RWPE1 (cell line): ENCODE results near the gene LARGE1.

ENCODE experiments used
- CTCF ChIA-PET: fragments of 350-600 bp; sonication (Branson Sonifier 250); formaldehyde crosslinking; extraction: SDS; loops from one replicate; lab custom pipeline; 2021; lab: Yijun Ruan, JAX
- POLR2A ChIA-PET: fragments of 400-600 bp; formaldehyde crosslinking; extraction: SDS; loops from one replicate; lab custom pipeline; 2020; ENCODE audit warnings: antibody characterized with exemption; ENCODE audit not compliant: low non-redundant PET; lab: Yijun Ruan, JAX
- DNase-seq: peaks from one replicate; pipeline ENCODE4 v3.0.0; 2012; ENCODE audit warnings: low spot score
- H3K27ac ChIP-seq: fragments of 450-650 bp; 2 replicates; pipeline ENCODE4 v1.5.1; 2017
- TF ChIP-seq, protein P1 (sequence below): fragments of 450-650 bp; conservative IDR thresholded peaks from 2 replicates; pipeline ENCODE4 v1.5.1; 2017; ENCODE audit warnings: low read depth, mild to moderate bottlenecking

LARGE1 gene

GRCh38 chr22:33635766-33636165 lies 284.5 kb downstream of the LARGE1 start:
- POLR2A ChIA-PET, result no interaction called here
- CTCF ChIA-PET, result no interaction called here
- no peak overlapping the region for H3K27ac ChIP-seq
- TF ChIP-seq, protein P1, sequence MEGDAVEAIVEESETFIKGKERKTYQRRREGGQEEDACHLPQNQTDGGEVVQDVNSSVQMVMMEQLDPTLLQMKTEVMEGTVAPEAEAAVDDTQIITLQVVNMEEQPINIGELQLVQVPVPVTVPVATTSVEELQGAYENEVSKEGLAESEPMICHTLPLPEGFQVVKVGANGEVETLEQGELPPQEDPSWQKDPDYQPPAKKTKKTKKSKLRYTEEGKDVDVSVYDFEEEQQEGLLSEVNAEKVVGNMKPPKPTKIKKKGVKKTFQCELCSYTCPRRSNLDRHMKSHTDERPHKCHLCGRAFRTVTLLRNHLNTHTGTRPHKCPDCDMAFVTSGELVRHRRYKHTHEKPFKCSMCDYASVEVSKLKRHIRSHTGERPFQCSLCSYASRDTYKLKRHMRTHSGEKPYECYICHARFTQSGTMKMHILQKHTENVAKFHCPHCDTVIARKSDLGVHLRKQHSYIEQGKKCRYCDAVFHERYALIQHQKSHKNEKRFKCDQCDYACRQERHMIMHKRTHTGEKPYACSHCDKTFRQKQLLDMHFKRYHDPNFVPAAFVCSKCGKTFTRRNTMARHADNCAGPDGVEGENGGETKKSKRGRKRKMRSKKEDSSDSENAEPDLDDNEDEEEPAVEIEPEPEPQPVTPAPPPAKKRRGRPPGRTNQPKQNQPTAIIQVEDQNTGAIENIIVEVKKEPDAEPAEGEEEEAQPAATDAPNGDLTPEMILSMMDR, result no peak
- no peak for DNase-seq

DNA sequence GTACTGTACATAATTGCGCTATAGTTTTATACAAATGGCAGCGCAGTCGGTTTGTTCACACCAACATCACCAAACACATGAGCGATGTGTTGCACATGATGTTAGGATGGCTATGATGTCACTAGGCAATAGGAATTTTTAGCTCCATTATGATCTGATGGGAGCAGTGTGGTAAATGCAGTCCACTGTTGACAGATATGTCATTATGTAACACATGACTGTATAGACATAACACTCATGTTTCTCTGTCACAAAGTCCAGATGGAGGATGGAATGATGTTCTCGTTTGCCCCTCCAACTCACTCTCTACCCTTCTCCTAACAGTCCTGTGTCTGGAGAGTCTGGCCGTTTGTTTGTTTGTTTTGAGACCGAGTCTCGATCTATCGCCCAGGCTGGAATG lies 288.5 kb downstream of the LARGE1 start:
- no peak for DNase-seq
- ChIA-PET POLR2A (no interaction called here), CTCF (no interaction called here)
- TF ChIP-seq, protein P1, result no peak
- H3K27ac ChIP-seq, result no peak overlapping the region

DNA sequence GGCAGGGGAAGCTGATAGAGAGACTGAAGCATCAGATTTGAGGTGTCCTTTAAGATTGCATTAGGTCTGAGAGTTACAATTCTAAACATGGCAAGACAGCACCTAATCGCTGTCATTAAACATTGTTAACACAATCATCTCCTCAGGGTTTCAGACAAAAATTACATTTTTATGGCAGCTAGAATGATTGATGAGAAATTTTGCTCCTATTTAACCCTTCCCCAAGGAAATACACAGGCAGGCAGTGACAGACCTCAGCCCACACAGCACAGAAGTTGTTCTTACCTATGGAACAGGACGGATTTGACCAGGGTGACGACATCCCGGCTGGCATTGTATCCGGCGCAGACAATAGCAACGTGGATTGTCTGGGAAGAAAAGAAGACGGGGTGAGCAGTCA lies 294.3 kb downstream of the LARGE1 start:
- ChIA-PET CTCF (no interaction called here), POLR2A (no interaction called here)
- no peak for DNase-seq
- no peak overlapping the region for H3K27ac ChIP-seq
- TF ChIP-seq, protein P1, result no peak

DNA sequence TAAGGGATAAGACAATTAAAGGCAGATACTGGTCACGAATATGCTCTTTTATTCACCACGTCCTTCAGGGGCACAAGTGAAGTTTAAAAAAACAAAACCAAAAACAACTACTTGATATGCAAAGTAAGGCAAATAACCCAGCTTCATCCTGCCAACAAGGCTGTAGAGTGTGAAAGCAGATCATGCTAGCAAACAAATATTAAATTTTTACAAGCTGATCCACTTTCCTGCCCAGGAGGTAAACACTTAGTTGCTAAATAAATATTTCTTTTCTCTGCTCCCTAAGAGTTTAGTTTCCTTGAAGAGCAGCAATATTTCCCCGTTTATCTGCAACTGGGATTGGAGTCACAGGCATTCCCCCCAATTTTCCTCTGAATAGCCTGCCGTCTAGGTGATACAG lies 300.2 kb downstream of the LARGE1 start:
- TF ChIP-seq, protein P1, result no peak
- POLR2A ChIA-PET, result no interaction called here
- H3K27ac ChIP-seq, result no peak overlapping the region
- CTCF ChIA-PET, result interaction anchor here (0.7 kb wide), 1 partner anchor 199 kb away, joined by 3 read pairs; no protein-coding TSS in a partner anchor
- DNase-seq, result no peak

DNA sequence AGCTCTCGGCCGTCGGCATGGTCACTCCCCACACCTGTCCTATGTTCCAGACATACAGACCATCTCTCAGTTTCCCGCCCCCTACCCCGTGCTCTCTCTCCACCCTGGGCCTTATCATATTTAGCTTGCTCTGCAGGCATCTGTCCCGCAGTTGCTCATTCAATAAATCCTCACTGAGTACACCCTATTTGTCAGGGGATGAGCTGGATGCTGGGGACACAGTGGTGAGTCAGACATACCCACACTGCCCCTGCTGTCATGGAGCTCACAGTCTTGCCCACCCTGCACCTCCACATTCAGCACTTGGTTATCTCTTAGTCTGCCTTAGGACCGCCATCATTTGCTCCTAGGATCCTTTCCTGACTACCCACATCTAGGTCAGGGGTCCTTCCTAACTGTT lies 313.8 kb downstream of the LARGE1 start:
- H3K27ac ChIP-seq, result no peak overlapping the region
- ChIA-PET POLR2A (no interaction called here), CTCF (no interaction called here)
- no peak for DNase-seq
- TF ChIP-seq, protein P1, result no peak

DNA sequence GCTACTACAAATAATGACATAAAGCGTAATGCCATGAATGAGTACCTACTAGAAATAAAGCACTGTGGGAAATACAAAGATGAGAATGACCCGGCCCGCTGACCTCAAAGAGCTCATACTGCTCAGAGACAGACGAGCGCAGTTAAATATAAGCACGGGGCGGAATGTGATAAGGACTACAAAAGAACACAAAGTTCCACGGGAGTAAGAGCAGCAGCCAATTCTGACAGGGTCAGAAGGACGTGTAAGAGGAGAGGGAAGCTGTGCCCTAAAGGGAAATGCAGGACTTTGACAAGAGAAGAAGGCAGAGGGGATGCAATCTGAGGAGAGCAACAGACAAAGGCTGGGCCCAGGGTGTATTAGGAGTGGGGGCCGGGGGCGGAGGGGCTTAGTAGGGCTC lies 314.6 kb downstream of the LARGE1 start:
- ChIA-PET CTCF (no interaction called here), POLR2A (no interaction called here)
- TF ChIP-seq, protein P1, result no peak
- no peak overlapping the region for H3K27ac ChIP-seq
- DNase-seq, result no peak

DNA sequence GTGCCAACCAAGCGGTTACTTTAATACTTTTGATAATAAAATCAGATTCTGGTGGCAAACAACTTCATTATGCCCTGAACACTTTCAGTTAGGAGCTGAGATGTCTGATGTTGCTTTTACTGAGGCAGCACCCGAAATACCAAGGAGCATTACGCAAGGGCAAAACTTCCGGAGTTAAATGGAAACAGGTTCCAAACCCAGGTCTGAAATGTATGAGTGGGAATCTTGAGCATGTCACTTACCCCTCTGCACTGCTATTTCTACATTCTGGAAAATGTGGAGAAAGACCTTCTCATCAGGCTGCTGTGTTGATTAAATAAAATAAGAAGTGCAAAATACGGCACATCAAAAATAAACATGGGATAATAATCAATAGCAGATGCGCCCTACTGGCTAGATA lies 315.1 kb downstream of the LARGE1 start:
- H3K27ac ChIP-seq, result no peak overlapping the region
- POLR2A ChIA-PET, result no interaction called here
- CTCF ChIA-PET, result no interaction called here
- TF ChIP-seq, protein P1, result no peak
- no peak for DNase-seq
